Jurkat, Clone E6-1 (cell line): ENCODE results near the gene PLEKHM3. TPM values are rescaled to one million over a fixed set of nuclear protein-coding genes. Genes with fewer than 3 reads are reported as not detected.

Experiments
- DNase-seq: peaks from one replicate; pipeline ENCODE4 v3.0.0-alpha.2; 2011; ENCODE audit warnings: low read depth, low spot score
- H3K4me3 ChIP-seq: 2 replicates; pipeline ENCODE4 v1.5.1; 2011; ENCODE audit warnings: mild to moderate bottlenecking, low read length, control low read depth, moderate library complexity
- polyA plus RNA-seq: library from polyadenylated mRNA; unstranded; fragments of >200 nt; gene quantifications from one replicate; pipeline ENCODE4 v1.2.1, GENCODE V29; 2012; ENCODE audit warnings: missing spikeins; ENCODE audit not compliant: insufficient read length, insufficient read depth

The PLEKHM3 gene, protein sequence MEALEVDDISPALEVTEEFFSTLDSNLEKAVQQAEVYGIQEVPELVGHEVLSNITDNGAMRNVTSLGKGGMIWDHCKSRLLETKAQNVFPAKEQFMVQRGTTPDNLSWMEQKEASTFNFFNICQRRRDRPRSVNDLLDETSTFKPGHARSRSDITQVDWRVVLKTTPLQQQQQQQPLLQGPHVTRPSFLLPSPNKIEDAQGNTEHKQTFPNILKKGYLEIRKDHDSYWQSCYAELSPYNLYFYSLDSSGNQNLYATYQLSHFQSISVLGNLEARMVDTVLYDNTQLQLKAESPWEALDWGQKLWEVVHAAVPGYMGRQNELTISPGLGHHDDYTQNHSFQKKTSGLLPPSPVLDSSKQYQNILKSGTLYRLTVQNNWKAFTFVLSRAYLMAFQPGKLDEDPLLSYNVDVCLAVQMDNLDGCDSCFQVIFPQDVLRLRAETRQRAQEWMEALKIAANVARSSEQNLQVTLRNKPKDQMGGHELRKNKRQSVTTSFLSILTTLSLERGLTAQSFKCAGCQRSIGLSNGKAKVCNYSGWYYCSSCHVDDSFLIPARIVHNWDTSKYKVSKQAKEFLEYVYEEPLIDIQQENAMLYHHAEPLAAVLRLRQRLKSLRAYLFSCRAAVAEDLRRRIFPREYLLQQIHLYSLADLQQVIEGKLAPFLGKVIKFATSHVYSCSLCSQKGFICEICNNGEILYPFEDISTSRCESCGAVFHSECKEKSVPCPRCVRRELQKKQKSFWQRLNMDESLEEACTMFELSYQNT
- 2.5 TPM for polyA plus RNA-seq

DNA sequence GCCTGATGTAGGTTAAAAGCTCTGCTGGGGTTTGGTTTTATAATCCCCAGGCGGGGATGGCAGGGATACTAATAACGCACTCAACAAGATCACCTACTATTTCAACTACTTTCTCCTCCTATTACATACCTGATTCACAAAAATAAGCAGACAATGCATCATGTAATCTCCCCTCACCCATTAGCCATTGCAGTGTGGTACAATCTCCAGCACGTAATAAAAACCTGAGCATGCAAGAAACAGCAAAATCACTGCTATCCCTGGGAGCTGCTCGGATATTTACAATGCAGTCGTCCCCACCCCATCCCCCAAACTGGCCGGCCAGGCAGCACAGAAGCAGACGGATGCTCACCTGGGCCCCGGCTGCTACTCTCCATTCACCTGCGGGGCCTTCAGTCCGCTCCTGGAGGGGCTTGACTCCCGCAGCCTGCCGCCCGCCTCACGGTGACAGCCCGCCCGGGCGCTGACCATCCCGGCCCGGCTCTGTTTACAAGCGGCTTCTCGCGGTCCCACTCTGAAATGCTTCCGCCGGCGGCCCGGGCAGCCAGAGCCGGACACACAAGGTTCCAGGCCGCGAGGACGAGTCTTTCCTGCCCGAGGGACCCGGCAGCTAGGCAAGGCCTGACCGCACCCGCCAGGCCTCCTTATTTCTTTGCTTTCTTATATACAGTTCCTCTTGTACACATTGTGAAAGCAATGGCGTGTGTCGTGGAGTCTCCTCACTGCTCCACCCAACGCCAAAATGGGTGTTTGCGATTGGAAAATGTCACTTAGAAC is at the start of gene PLEKHM3:
Gene PLEKHM3, minus strand, starts transcription at position 491 of the 777 bp plus-strand sequence. CDS start 23,888 bp downstream, outside the sequence.
- DNase-seq, result peak; percentile 58
- peak within 1 kb of the TSS; percentile 83 for H3K4me3 ChIP-seq

DNA sequence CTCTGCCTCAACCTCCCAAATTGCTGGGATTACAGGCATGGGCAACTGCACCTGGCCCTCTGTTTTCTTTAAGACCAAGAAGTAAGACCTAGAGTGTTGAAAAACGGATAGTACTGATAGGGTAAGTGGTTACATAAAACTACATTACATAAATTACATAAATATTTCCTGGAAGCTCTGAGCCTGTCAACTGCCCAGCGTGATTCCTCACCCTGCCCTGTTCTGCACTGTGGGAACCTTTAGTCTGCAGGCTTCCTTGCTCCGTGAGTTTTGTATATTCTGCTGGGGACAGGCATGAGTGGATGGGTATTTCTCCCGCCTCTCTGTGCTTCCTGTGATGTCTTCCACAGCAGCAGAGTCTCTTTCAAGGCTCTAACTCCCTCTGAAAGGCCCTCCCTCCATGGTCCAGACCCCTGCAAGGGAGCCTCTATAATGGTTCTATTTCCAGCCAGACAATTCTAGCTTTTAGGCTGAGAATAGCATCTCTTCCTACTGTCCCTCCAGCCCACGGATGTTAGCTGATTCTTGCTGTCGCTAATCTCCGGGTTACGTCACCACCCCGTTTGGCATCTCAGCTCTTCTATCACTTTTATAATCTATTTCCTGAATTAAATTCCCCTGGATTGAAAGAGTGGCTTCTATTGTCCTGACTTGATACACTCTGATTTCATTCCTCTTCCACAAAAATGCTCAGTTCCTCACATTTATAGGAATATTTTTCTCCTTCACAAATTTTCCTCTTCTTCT is 49.5 kb upstream of the PLEKHM3 start:
- no peak overlapping the region for H3K4me3 ChIP-seq
- DNase-seq, result no peak

DNA sequence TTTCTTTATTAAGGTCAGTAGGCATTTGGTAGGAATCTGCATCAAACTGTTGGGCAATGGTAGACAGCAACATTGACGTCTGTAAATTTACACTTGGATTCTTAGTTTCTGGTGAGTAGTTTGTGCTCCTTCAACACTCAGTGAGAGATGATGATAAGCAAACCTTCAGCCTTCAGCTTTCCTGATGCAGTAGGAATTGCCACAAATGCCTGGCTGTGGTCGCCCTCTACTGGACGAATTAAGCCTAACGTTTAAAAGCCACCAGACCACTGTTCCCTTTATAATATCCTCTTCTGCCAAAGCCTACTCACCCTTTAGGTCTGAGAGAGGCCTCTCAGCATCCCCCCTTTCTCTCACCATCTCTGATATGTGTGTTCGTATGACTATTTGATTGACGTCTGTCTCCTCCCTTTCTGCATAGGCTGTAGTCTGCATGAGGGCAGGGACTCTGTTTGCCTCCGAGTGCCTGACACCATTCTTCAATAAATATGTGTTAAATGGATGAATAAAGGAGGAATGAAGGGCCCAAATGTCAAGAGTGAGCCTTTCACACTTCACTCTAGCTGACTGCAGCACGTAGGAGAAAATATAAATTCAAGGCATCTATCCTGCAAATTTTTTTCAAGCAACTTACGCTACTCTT is 47.0 kb upstream of the PLEKHM3 start:
- H3K4me3 ChIP-seq, result no peak overlapping the region
- DNase-seq, result peak; percentile 53

DNA sequence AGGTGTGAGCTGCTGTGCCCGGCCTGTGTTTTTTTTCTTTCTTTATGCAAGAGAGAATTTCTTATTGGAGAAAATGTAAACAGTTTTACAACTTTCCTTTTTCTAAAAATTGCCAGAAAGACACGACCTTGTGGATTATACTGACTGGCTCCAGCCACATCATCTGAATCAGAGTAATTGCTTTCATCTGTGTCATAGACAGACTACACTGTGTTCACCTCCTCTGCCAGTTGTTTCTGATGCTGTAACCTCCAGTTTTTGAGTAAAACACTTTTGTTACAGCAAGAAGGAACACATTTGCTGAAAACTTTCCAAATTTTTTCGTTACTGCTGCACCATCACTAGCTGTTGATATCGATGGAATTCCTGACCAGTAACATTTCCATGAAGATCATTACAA is 43.9 kb upstream of the PLEKHM3 start:
- no peak overlapping the region for H3K4me3 ChIP-seq
- no peak for DNase-seq

DNA sequence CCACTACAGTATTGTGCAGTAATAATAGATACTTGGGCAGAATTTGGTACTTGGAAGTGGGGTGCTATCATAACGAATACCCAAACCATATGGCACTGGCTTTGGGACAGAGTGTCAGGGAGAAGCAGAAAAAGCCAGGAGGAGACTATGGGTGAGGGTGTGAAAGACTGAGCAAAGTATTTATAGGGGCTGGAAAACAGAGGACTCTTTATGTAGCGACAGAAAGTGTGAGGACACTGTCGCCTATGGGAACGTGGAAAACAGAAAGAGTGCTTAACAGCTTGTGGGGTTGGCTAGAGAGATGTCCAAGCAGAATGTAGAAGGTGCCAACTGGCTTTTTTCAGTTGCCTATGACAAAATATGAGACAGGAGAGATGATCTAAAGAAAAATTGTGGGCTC is 40.7 kb upstream of the PLEKHM3 start:
- no peak overlapping the region for H3K4me3 ChIP-seq
- DNase-seq, result no peak

DNA sequence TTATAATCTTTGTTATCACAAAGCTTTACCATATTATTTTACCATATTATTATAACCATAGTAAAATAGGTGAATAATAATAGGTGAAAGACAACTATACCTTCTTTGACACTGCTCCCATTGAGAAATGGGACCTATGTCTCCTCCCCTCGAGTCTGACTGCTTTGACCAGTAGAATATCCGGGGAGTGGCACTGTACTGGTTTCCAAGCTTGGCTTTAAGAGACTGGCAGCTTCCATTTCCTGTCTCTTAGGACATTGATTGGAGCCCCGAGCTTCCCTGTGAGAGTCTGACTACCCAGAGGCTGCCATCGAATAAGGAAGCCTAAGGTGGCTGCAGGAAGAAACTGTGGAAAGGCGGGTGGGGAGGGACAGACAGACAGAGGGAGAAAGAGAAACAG is 40.1 kb upstream of the PLEKHM3 start:
- DNase-seq, result no peak

DNA sequence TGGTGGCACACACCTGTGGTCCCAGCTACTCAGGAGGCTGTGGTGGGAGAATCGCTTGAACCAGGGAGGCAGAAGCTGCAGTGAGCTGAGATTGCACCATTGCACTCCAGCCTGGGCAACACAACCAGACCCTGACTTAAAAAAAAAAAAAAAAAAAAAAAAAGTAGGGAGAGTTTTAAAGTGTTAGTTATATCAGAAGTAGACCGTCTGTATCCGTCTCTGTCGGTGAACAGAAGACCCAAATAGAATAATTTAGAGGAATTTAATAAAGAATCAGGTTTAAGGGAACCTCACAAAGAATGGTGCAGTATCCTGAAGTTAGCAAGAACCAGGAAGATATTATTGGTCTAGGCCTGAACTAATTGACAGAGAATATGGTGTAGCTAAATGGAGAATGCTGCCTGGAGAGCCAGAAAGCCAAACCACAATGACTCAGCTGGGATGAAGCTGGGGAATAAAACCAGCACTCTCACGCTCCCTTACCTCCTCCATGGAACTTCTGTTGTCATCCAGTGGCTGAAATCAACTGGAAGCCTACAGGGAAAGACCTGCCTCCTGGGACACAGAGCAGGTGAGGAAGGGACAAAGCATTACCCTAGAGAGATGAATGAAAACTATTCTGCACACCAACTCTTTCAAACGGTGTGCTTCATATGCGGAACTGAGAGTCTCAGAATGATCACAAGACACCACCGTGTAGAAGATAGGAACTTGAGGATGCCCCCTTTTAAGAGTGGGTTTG is 39.1 kb upstream of the PLEKHM3 start:
- no peak for DNase-seq
- H3K4me3 ChIP-seq, result no peak overlapping the region

More for the DNA sequence above, 40.1 kb upstream of the PLEKHM3 start:
- H3K4me3 ChIP-seq, result no peak overlapping the region

DNA sequence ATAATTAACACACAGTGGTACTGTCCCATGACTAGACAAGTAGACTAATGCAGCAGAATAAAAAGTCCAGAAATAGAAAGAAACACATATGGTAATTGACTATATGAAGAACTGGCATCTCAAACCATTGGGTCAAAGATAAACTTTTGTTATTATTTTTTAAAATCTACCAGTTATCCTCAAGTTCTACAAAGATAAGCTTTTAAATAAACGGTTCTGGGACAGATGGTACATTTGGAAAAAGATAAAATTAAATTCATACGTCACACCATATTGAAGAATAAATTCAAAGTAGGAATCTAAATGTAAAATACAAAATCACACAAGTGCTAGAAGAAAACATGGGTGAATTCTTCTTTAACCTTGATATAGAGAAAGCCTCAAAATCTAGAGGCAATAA is 37.6 kb upstream of the PLEKHM3 start:
- H3K4me3 ChIP-seq, result no peak overlapping the region
- no peak for DNase-seq

DNA sequence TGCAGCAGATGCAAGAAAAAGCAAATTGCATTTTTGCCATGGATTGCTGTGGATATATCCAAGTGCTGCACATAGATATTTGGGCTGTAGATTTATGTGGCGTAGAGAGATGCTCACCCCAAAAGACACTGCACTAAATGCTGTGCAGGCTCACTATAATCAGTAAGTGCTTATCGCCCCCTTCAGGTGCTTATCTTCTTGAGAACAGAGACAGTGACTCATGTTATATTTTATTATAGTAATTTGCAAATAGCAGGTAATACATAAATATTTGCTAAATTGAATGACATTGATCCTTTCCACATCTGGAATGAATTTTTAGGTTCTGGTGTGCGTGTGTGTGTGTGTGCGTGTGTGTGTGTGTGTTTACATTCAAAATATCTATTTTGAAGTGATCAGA is 36.8 kb upstream of the PLEKHM3 start:
- no peak overlapping the region for H3K4me3 ChIP-seq
- DNase-seq, result peak; percentile 16

DNA sequence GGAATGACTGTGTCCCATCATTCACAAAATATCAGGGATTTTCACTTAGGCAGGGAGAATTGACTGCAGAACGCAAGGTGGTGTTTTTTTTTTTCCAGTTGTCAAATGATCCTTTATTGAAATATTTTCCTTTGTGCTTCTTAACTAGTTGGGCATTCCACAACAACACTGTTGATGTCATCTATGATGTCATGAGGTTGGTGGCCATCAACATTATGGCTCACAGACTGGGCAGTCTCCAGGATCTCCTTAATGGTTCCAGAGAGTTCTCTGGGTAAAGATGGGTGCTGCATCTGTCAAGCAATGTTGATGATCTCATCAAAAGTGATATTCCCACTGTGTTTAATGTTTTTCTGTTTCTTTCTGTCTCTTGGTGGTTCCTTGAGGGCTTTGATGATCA is 31.8 kb upstream of the PLEKHM3 start:
- no peak for DNase-seq
- no peak overlapping the region for H3K4me3 ChIP-seq

DNA sequence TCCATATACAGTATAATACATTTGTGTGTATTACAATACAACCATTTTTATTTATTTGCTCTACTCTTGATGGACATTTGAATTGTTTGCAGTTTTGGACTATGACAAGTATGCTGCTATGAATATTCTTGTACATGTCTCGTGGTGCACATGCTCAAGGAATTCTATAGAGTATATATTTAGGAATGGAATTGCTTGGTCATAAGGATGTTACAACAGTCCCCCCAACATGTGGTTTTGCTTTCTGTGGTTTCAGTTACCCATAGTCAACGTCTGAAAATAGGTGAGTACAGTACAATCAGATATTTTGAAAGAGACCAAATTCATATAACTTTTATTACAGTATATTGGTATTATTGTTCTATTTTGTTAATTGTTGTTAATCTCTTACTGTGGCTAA is 24.1 kb upstream of the PLEKHM3 start:
- no peak for DNase-seq
- no peak overlapping the region for H3K4me3 ChIP-seq

DNA sequence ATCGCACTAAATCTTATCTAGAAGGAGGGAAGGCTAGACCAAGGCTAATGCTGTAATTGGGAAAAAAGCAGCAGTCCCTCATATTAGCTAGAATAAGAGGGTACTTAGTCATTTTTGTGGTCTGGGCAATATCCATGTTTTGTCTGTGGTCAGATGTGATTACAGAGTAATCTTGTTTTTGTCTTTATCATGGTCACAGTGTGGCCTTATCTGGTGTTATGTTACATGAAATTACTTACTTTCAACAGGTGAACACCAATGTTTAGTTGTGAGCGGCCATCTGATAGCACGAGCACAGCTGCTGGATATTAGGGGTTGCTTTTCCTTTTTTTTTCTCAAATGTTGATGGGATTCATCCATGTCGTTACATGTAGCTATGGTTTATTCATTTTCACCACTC is 23.7 kb upstream of the PLEKHM3 start:
- H3K4me3 ChIP-seq, result no peak overlapping the region
- DNase-seq, result no peak

DNA sequence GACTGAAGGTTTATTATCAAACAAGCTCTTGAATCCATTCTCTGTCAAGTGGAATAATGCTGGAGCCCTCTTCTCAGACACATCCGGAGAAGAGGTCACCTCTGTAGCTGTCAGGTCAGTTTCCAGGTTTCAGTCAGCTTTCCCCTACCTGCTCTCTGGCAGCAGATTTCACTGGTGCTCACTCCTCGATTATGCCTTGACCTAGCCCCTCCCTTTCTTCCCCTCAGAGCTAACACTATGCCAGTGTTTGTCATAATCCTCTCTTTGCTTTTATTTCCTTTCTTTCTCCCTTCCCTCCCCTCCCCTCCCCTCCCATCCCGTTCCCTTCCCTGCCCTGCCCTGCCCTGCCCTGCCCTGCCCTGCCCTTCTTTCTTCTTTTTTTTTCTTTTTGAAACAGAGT is 22.5 kb upstream of the PLEKHM3 start:
- DNase-seq, result no peak
- H3K4me3 ChIP-seq, result no peak overlapping the region

DNA sequence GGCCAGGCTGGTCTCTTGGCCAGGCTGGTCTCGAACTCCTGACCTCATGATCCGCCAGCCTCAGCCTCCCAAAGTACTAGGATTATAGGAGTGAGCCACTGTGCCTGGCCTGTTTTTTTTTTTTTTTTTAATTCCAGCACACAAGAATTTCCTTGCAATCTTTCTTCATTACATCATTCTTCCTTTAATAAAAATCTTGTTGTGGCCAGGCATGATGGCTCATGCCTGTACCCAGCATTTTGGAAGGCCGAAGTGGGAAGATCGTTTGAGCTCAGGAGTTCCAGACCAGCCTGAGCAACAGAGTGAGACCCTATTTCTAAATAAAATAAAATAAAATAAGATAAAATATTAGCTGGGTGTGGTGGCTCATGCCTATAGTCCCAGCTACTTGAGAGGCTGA is 21.4 kb upstream of the PLEKHM3 start:
- H3K4me3 ChIP-seq, result no peak overlapping the region
- DNase-seq, result no peak

DNA sequence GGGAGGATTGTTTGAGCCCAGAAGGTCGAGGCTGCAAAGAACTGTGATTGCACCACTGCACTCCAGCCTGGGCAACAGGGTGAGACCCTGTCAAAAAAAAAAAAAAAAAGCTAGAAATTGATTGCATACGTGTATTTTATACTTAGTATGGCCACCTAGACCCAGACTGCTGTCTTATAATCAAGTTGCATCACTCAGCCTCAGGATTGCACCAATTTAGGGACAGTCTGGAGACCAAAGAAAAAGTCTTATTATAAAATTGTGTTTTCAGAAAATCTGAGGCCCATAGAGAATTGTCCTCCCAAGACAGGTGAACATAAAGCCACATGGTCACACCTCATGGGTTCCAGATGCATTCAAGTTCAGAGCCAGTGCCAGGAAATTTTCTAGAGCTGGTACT is 17.1 kb upstream of the PLEKHM3 start:
- H3K4me3 ChIP-seq, result no peak overlapping the region
- no peak for DNase-seq

DNA sequence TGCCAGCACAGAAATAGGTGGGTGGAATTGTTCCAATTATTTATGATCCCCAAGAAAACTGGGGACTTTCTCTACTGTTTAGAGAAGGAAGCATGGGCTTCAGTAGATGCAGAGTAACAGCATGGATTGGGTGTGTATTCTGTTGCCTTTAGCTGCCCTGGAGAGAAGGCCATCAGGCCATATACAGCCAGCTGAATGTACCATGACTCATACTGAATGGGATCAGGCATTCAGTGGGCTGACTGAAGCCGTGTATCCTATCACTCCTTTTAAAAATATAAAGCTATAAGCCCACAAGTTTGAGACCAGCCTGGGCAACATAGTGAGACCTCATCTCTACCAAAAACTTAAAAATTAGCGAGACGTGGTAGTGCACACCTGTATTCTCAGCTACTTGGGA is 16.7 kb upstream of the PLEKHM3 start:
- no peak for DNase-seq

DNA sequence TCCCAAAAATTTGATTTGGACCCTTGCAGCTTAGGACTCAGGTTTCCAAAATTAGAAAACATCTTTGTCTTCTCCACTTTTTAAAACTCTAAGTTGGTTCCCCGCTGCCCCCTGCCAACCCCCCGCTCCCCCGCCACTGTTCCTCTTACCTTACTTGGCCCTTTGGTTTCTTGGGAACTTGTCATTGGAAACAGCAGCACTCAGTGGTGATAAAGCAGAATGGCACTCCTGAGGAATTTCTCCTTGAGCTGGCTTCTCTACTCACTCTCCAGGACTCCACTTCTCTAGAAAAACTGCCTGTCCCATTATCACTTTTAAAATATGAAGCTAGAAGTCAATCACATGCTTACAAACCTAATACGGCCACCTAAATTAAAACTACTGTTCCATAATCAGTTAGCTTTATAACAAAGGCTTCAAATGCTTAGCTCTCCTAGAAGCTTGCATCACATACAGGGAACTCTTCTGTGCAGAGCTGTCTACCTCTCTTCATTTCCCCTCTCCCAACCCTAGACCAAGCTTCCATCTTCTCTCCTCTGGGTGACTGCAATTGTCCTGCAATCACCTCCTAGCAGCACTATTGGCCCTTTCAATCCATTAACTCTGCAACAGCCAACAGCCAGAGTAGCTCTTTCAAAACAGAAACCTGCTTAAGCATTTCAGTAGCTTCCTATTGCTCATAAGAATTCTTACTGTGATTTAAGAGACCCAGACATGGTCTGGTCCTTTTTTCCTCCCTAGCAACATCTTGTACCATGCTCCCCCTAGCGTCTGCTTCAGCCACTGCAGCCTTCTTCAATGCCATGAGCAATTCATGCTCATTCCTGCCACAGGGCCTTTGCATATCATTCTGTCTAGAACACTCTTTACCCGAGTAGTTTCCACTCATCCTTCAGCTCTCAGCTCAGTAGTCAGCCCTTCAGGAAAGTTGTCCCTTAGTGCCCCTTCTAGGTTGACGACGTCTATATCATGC is 15.2 kb upstream of the PLEKHM3 start:
- peak; percentile 63 for DNase-seq
- H3K4me3 ChIP-seq, result no peak overlapping the region

More for the DNA sequence above, 16.7 kb upstream of the PLEKHM3 start:
- H3K4me3 ChIP-seq, result no peak overlapping the region
